GM19239 (cell line): ENCODE measurements around the gene SLC48A1.
A peak's percentile ranks its signal among the peaks of the same experiment; 100 is the strongest.
"Not testable (repeated sequence)": the region's sequence is repeated elsewhere in the genome, so short reads cannot be mapped to it uniquely, and the experiment has no call there.

Experiments
- DNase-seq: peaks from one replicate; pipeline ENCODE4 v3.0.0; 2011; ENCODE audit warnings: low spot score; ENCODE audit not compliant: insufficient read length
- FAIRE-seq: peaks from 2 replicates; lab custom pipeline; 2011; peaks lifted over from hg19 to GRCh38; lab: Jason Lieb, UNC

Gene SLC48A1

GRCh38 chr12:47804171-47804570 lies 31.1 kb downstream of the SLC48A1 start:
- FAIRE-seq (no peak), DNase-seq (no peak)

GRCh38 chr12:47805417-47805816 lies 32.4 kb downstream of the SLC48A1 start:
- DNase-seq (no peak), FAIRE-seq (no peak)

GRCh38 chr12:47807338-47807737 lies 34.3 kb downstream of the SLC48A1 start:
- DNase-seq (no peak), FAIRE-seq (no peak)

GRCh38 chr12:47808050-47808449 lies 35.0 kb downstream of the SLC48A1 start:
- no peak for FAIRE-seq
- DNase-seq, result peak; percentile 39

- DNase-seq (no peak), FAIRE-seq (no peak)
Observed at GRCh38 chr12:47808574-47809365, 35.7 kb downstream of the SLC48A1 start.

- not testable (repeated sequence) for DNase-seq, FAIRE-seq
Observed at GRCh38 chr12:47809518-47809917, 36.5 kb downstream of the SLC48A1 start.

GRCh38 chr12:47811072-47811396 lies 38.0 kb downstream of the SLC48A1 start:
- DNase-seq (no peak), FAIRE-seq (no peak)

GRCh38 chr12:47811581-47812484 lies 38.8 kb downstream of the SLC48A1 start:
- DNase-seq, result no peak
- peak; percentile 53 for FAIRE-seq

GRCh38 chr12:47812797-47813510 lies 39.9 kb downstream of the SLC48A1 start:
- peak; percentile 47 for FAIRE-seq
- DNase-seq, result peak; percentile 75

GRCh38 chr12:47813511-47814196 lies 40.6 kb downstream of the SLC48A1 start:
- FAIRE-seq (peak; percentile 79), DNase-seq (peak; percentile 72)

GRCh38 chr12:47814539-47815170 lies 41.6 kb downstream of the SLC48A1 start:
- DNase-seq (no peak), FAIRE-seq (no peak)

- FAIRE-seq, DNase-seq: not testable (repeated sequence)
Observed at GRCh38 chr12:47815447-47815846, 42.4 kb downstream of the SLC48A1 start.

GRCh38 chr12:47816403-47817271 lies 43.6 kb downstream of the SLC48A1 start:
- DNase-seq, result no peak
- FAIRE-seq, result no peak

- FAIRE-seq (no peak), DNase-seq (no peak)
Observed at GRCh38 chr12:47817272-47818006, 44.4 kb downstream of the SLC48A1 start.

- DNase-seq (no peak), FAIRE-seq (no peak)
Observed at GRCh38 chr12:47818007-47818376, 45.0 kb downstream of the SLC48A1 start.

- no peak for FAIRE-seq
- DNase-seq, result no peak
Observed at GRCh38 chr12:47818467-47819137, 45.6 kb downstream of the SLC48A1 start.

GRCh38 chr12:47819138-47819895 lies 46.3 kb downstream of the SLC48A1 start:
- DNase-seq (peak; percentile 50), FAIRE-seq (no peak)
